Astrocyte (in vitro differentiated cells and primary cell): ENCODE measurements around the gene TNIP1.

Experiments
- EZH2 ChIP-seq: IDR thresholded peaks from 2 replicates; pipeline ENCODE4 v1.6.1; 2012; ENCODE audit warnings: mild to moderate bottlenecking, low read length, inconsistent platforms; ENCODE audit not compliant: insufficient read depth
- TF ChIP-seq, protein P1 (sequence below): IDR thresholded peaks from 2 replicates; pipeline ENCODE4 v1.5.1; 2011; ENCODE audit warnings: low read depth, mild to moderate bottlenecking, inconsistent platforms, low read length, moderate library complexity; ENCODE audit not compliant: insufficient read depth

DNA sequence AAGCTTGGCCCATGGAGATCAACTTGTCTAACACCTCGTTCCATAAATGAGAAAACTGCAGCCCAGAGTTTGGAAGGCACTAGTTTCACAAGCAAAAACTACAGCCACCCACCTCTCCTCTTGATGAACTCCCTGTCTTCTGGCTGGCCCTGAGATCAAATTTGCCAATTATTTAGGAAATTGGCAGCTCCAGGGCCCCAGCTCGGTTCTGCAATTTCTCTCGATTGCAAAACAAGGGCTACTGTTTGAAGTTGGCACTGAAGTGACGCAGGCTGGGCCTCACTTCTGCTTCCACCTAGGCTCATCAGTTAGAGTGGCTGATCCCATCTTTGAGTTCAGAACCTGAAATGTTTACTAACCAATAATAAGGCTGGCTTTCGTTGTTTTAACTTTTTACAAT, 64.1 kb downstream of the TNIP1 start:
- TF ChIP-seq, protein P1, sequence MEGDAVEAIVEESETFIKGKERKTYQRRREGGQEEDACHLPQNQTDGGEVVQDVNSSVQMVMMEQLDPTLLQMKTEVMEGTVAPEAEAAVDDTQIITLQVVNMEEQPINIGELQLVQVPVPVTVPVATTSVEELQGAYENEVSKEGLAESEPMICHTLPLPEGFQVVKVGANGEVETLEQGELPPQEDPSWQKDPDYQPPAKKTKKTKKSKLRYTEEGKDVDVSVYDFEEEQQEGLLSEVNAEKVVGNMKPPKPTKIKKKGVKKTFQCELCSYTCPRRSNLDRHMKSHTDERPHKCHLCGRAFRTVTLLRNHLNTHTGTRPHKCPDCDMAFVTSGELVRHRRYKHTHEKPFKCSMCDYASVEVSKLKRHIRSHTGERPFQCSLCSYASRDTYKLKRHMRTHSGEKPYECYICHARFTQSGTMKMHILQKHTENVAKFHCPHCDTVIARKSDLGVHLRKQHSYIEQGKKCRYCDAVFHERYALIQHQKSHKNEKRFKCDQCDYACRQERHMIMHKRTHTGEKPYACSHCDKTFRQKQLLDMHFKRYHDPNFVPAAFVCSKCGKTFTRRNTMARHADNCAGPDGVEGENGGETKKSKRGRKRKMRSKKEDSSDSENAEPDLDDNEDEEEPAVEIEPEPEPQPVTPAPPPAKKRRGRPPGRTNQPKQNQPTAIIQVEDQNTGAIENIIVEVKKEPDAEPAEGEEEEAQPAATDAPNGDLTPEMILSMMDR, result no peak
- no peak for TF ChIP-seq EZH2
